ENCODE measurements around the gene MATK.

MATK gene

GRCh38 chr19:3785451-3785937 lies 687 bp downstream of the MATK start:
- no peak overlapping the region for H3K4me3 ChIP-seq (ENCODE audit: low read depth, low read length)
- no peak for TF ChIP-seq CTCF (IDR thresholded peaks at IDR 0.05; ENCODE audit: low read depth, low read length)

GRCh38 chr19:3784607-3785450 lies 1.4 kb downstream of the MATK start:
- TF ChIP-seq CTCF (IDR thresholded peaks at IDR 0.05; ENCODE audit: low read depth, low read length), result no peak
- no peak overlapping the region for H3K4me3 ChIP-seq (ENCODE audit: low read depth, low read length)

GRCh38 chr19:3783660-3784584 lies 2.3 kb downstream of the MATK start:
- no peak overlapping the region for H3K4me3 ChIP-seq (ENCODE audit: low read depth, low read length)

GRCh38 chr19:3782903-3783302 lies 3.3 kb downstream of the MATK start:
- H3K4me3 ChIP-seq (ENCODE audit: low read depth, low read length), result no peak overlapping the region
- TF ChIP-seq CTCF (IDR thresholded peaks at IDR 0.05; ENCODE audit: low read depth, low read length), result no peak

More at GRCh38 chr19:3783660-3784584, 2.3 kb downstream of the MATK start:
- peak; percentile 17; the same call in 1 of the 2 replicates for TF ChIP-seq CTCF (IDR thresholded peaks at IDR 0.05; ENCODE audit: low read depth, low read length)

- H3K4me3 ChIP-seq (ENCODE audit: low read depth, low read length), result no peak overlapping the region
- no peak for TF ChIP-seq CTCF (IDR thresholded peaks at IDR 0.05; ENCODE audit: low read depth, low read length)
These were observed 3.9 kb downstream of the MATK start for GRCh38 chr19:3782330-3782729.

- TF ChIP-seq CTCF (IDR thresholded peaks at IDR 0.05; ENCODE audit: low read depth, low read length), result no peak
These were observed 4.6 kb downstream of the MATK start for GRCh38 chr19:3781603-3782002.

More at GRCh38 chr19:3781603-3782002, 4.6 kb downstream of the MATK start:
- no peak overlapping the region for H3K4me3 ChIP-seq (ENCODE audit: low read depth, low read length)
